Liver (tissue), 3 donors: Measurements from ENCODE around the gene SNCG.
"Not testable (repeated sequence)": the region's sequence is repeated elsewhere in the genome, so short reads cannot be mapped to it uniquely, and the experiment has no call there.

ENCODE experiments used
- EGR1 ChIP-seq, 2 donors: IDR thresholded peaks; 2 replicates each; pipeline ENCODE4 v1.6.1; 2016 to 2018; ENCODE audit warnings: antibody characterized with exemption in 2 of 2, low read depth in 2 of 2
- RXRA ChIP-seq, 2 donors: IDR thresholded peaks; 2 replicates each; pipeline ENCODE4 v1.6.1; 2017 to 2018; ENCODE audit warnings: antibody characterized with exemption in 2 of 2, mild to moderate bottlenecking in 1 of 2
- TF ChIP-seq, protein P1 (sequence below): fragments of 150-350 bp; IDR thresholded peaks from 2 replicates; pipeline ENCODE4 v1.5.1; 2017; ENCODE audit warnings: improper control_type of control experiment, low read depth, low read length; ENCODE audit not compliant: missing input control
- TF ChIP-seq, protein P2 (sequence below): IDR thresholded peaks from 2 replicates; pipeline ENCODE4 v1.6.1; 2016; ENCODE audit warnings: antibody characterized with exemption
- TF ChIP-seq, protein P3 (sequence below): IDR thresholded peaks from 2 replicates; pipeline ENCODE4 v1.6.1; 2016; ENCODE audit warnings: antibody characterized with exemption
- TF ChIP-seq, protein P4 (sequence below): IDR thresholded peaks from 2 replicates; pipeline ENCODE4 v1.6.1; 2016; ENCODE audit warnings: antibody characterized with exemption, mild to moderate bottlenecking
- donor health status: healthy.
- donor health status: healthy.

DNA sequence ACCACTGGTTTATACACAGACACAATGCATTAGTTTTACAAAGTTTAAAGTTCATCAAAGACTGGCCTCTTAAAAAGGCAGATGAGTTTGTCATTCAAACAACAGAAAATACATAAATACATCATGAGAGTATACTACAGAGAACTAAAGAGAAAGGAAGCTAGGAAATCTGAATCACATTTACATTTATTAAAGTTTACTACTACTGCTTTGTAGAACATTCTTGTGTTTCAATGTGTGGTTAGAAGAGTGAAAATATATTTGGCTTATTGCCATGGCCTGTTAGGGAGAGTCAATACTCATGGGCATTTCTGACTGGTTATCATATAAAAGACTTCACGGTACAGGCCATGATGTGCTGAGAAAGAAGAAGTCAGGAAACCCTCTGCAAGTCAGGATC lies 48.7 kb downstream of the SNCG start:
- not testable (repeated sequence) for TF ChIP-seq RXRA (IDR thresholded peaks at IDR 0.05); EGR1 (IDR thresholded peaks at IDR 0.05; ENCODE audit: low read depth in 2 of 2)
- TF ChIP-seq, protein P1, sequence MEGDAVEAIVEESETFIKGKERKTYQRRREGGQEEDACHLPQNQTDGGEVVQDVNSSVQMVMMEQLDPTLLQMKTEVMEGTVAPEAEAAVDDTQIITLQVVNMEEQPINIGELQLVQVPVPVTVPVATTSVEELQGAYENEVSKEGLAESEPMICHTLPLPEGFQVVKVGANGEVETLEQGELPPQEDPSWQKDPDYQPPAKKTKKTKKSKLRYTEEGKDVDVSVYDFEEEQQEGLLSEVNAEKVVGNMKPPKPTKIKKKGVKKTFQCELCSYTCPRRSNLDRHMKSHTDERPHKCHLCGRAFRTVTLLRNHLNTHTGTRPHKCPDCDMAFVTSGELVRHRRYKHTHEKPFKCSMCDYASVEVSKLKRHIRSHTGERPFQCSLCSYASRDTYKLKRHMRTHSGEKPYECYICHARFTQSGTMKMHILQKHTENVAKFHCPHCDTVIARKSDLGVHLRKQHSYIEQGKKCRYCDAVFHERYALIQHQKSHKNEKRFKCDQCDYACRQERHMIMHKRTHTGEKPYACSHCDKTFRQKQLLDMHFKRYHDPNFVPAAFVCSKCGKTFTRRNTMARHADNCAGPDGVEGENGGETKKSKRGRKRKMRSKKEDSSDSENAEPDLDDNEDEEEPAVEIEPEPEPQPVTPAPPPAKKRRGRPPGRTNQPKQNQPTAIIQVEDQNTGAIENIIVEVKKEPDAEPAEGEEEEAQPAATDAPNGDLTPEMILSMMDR, result not testable (repeated sequence)
- TF ChIP-seq, protein P2, sequence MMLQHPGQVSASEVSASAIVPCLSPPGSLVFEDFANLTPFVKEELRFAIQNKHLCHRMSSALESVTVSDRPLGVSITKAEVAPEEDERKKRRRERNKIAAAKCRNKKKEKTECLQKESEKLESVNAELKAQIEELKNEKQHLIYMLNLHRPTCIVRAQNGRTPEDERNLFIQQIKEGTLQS, result not testable (repeated sequence)
- TF ChIP-seq, protein P3, sequence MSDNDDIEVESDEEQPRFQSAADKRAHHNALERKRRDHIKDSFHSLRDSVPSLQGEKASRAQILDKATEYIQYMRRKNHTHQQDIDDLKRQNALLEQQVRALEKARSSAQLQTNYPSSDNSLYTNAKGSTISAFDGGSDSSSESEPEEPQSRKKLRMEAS, result not testable (repeated sequence)
- TF ChIP-seq, protein P4, sequence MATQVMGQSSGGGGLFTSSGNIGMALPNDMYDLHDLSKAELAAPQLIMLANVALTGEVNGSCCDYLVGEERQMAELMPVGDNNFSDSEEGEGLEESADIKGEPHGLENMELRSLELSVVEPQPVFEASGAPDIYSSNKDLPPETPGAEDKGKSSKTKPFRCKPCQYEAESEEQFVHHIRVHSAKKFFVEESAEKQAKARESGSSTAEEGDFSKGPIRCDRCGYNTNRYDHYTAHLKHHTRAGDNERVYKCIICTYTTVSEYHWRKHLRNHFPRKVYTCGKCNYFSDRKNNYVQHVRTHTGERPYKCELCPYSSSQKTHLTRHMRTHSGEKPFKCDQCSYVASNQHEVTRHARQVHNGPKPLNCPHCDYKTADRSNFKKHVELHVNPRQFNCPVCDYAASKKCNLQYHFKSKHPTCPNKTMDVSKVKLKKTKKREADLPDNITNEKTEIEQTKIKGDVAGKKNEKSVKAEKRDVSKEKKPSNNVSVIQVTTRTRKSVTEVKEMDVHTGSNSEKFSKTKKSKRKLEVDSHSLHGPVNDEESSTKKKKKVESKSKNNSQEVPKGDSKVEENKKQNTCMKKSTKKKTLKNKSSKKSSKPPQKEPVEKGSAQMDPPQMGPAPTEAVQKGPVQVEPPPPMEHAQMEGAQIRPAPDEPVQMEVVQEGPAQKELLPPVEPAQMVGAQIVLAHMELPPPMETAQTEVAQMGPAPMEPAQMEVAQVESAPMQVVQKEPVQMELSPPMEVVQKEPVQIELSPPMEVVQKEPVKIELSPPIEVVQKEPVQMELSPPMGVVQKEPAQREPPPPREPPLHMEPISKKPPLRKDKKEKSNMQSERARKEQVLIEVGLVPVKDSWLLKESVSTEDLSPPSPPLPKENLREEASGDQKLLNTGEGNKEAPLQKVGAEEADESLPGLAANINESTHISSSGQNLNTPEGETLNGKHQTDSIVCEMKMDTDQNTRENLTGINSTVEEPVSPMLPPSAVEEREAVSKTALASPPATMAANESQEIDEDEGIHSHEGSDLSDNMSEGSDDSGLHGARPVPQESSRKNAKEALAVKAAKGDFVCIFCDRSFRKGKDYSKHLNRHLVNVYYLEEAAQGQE, result not testable (repeated sequence)
